Coronary artery (tissue), 2 donors: ENCODE results near the gene FBXO34.

ENCODE experiments used
- DNase-seq: peaks from one replicate; pipeline ENCODE4 v3.0.0-alpha.2; 2017; ENCODE audit warnings: low spot score
- H3K27ac ChIP-seq, 2 donors: fragments of 200-600 bp; sonication (generic); one replicate each; pipeline ENCODE4 v1.5.1; 2016 to 2019
- H3K4me3 ChIP-seq: fragments of 200-600 bp; sonication (generic); 2 replicates; pipeline ENCODE4 v1.5.1; 2016; ENCODE audit warnings: mild to moderate bottlenecking, moderate library complexity
- TF ChIP-seq, protein P1 (sequence below): fragments of 200-600 bp; sonication (generic); IDR thresholded peaks from one replicate; pipeline ENCODE4 v1.5.1; 2019; ENCODE audit warnings: antibody characterized with exemption

FBXO34 gene

DNA sequence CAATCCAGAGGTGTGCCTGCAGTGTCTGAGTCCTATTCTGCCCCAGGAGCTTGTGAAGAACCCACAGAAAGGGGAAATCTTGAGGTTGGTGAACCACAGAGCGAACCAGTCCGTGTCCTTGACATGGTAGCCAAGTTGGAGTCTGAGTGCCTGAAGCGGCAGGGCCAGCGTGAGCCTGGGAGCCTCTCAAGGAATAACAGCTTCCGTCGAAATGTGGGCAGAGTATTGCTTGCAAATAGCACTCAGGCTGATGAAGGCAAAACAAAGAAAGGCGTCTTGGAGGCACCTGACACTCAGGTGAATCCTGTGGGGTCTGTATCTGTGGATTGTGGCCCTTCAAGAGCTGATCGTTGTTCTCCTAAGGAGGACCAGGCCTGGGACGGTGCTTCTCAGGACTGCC is 79.9 kb downstream of the FBXO34 start:
- H3K27ac ChIP-seq = no peak overlapping the region
- TF ChIP-seq, protein P1, sequence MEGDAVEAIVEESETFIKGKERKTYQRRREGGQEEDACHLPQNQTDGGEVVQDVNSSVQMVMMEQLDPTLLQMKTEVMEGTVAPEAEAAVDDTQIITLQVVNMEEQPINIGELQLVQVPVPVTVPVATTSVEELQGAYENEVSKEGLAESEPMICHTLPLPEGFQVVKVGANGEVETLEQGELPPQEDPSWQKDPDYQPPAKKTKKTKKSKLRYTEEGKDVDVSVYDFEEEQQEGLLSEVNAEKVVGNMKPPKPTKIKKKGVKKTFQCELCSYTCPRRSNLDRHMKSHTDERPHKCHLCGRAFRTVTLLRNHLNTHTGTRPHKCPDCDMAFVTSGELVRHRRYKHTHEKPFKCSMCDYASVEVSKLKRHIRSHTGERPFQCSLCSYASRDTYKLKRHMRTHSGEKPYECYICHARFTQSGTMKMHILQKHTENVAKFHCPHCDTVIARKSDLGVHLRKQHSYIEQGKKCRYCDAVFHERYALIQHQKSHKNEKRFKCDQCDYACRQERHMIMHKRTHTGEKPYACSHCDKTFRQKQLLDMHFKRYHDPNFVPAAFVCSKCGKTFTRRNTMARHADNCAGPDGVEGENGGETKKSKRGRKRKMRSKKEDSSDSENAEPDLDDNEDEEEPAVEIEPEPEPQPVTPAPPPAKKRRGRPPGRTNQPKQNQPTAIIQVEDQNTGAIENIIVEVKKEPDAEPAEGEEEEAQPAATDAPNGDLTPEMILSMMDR = no peak
- no peak overlapping the region for H3K4me3 ChIP-seq
- DNase-seq = no peak

- TF ChIP-seq, protein P1 = no peak
- Histone ChIP-seq H3K27ac (no peak overlapping the region), H3K4me3 (no peak overlapping the region)
- DNase-seq = no peak
These were observed 81.0 kb downstream of the FBXO34 start for GRCh38 chr14:55352201-55352600.

GRCh38 chr14:55353686-55354467 is 82.7 kb downstream of the FBXO34 start:
- no peak overlapping the region for H3K4me3 ChIP-seq
- TF ChIP-seq, protein P1 = no peak
- no peak for DNase-seq
- no peak overlapping the region for H3K27ac ChIP-seq

GRCh38 chr14:55354500-55354899 is 83.3 kb downstream of the FBXO34 start:
- DNase-seq = no peak
- TF ChIP-seq, protein P1 = no peak
- Histone ChIP-seq H3K27ac (no peak overlapping the region), H3K4me3 (no peak overlapping the region)

GRCh38 chr14:55355922-55356321 is 84.7 kb downstream of the FBXO34 start:
- DNase-seq = no peak
- TF ChIP-seq, protein P1 = no peak
- Histone ChIP-seq H3K4me3 (no peak overlapping the region), H3K27ac (no peak overlapping the region)

- Histone ChIP-seq H3K4me3 (no peak overlapping the region), H3K27ac (no peak overlapping the region)
- no peak for DNase-seq
- TF ChIP-seq, protein P1 = no peak
These were observed 85.7 kb downstream of the FBXO34 start for GRCh38 chr14:55356913-55357312.

- TF ChIP-seq, protein P1 = no peak
- H3K4me3 ChIP-seq = no peak overlapping the region
- DNase-seq = no peak
- H3K27ac ChIP-seq = no peak overlapping the region
These were observed 88.1 kb downstream of the FBXO34 start for GRCh38 chr14:55359307-55359706.
